HepG2 (cell line): ENCODE measurements around the gene CPT1C. TPM values are rescaled to one million over a fixed set of nuclear protein-coding genes. Genes with fewer than 3 reads are reported as not detected.

Experiments
- CBX2 ChIP-seq, 2 experiments: fragments of 200-600 bp in 1 of 2; sonication (generic); formaldehyde crosslinking in 1 of 2; IDR thresholded peaks; 2 replicates each; pipeline versions ENCODE4 v1.7.0 to v1.8.1; 2018 to 2022; ENCODE audit warnings: low read depth in 2 of 2, low read length in 1 of 2, mild to moderate bottlenecking in 1 of 2, missing genetic modification reagents in 1 of 2
- FOXP1 ChIP-seq, 2 experiments: fragments of 450-650 bp in 1 of 2; IDR thresholded peaks; 2 replicates each; pipeline ENCODE4 v1.6.1; 2017 to 2018; ENCODE audit warnings: antibody characterized with exemption in 1 of 2
- HNRNPLL ChIP-seq: fragments of 200-400 bp; formaldehyde crosslinking; IDR thresholded peaks from 2 replicates; pipeline ENCODE4 v1.6.1; 2017; ENCODE audit warnings: mild to moderate bottlenecking, low read depth, low read length; ENCODE audit not compliant: poor library complexity, severe bottlenecking
- HOXA5 ChIP-seq: sonication (generic); formaldehyde crosslinking; IDR thresholded peaks from 2 replicates; pipeline ENCODE4 v1.4.0; 2020; ENCODE audit warnings: missing genetic modification reagents
- ZFAT ChIP-seq: sonication (generic); formaldehyde crosslinking; conservative IDR thresholded peaks from 2 replicates; pipeline ENCODE4 v1.8.1; 2023; ENCODE audit warnings: missing genetic modification reagents, inconsistent platforms
- ZHX2 ChIP-seq, 2 experiments: sonication (generic) in 1 of 2; formaldehyde crosslinking in 1 of 2; IDR thresholded peaks; 2 replicates each; pipeline versions ENCODE4 v1.6.1 to v1.9.0; 2014 to 2022; ENCODE audit warnings: antibody characterized with exemption in 1 of 2, borderline replicate concordance in 1 of 2, inconsistent platforms in 1 of 2, low read depth in 1 of 2, missing genetic modification reagents in 1 of 2
- ZNF562 ChIP-seq: sonication (generic); formaldehyde crosslinking; IDR thresholded peaks from 2 replicates; pipeline ENCODE4 v1.8.0; 2022; ENCODE audit warnings: missing genetic modification reagents, borderline replicate concordance
- ZNF703 ChIP-seq: sonication (generic); formaldehyde crosslinking; IDR thresholded peaks from 2 replicates; pipeline ENCODE4 v1.5.1; 2020; ENCODE audit warnings: missing genetic modification reagents, mild to moderate bottlenecking, moderate library complexity, borderline replicate concordance
- ZNF891 ChIP-seq: sonication (generic); formaldehyde crosslinking; IDR thresholded peaks from 2 replicates; pipeline ENCODE4 v1.5.0; 2020; ENCODE audit warnings: mild to moderate bottlenecking, missing genetic modification reagents
- polyA plus RNA-seq, 8 experiments: library from polyadenylated mRNA; depleted of rRNA in 3 of 8; stranded (reverse) in 7 of 8; unstranded in 1 of 8; fragments of >200 nt; fragmentation: Illumina TruSeq in 4 of 8; extraction: Trizol in 4 of 8; gene quantifications; 2 replicates each; pipeline versions ENCODE4 v1.2.1 to v1.2.3, GENCODE V29; 2011 to 2016; ENCODE audit warnings: low read depth in 4 of 8, missing spikeins in 1 of 8, mixed read lengths in 1 of 8; ENCODE audit not compliant: insufficient read depth in 1 of 8
- total RNA-seq, 5 experiments: library from RNA; depleted of rRNA; stranded (reverse); fragments of >200 nt; fragmentation: Illumina TruSeq; extraction: Trizol; gene quantifications; 2 replicates each; pipeline ENCODE4 v1.2.3, GENCODE V29; 2016; ENCODE audit warnings: low read depth in 1 of 5
- TF ChIP-seq, protein P1 (sequence below): conservative IDR thresholded peaks from 2 replicates; pipeline ENCODE4 v1.6.1; 2018; ENCODE audit warnings: missing genetic modification reagents
- TF ChIP-seq, protein P2 (sequence below): IDR thresholded peaks from 2 replicates; pipeline ENCODE4 v1.4.0; 2020; ENCODE audit warnings: mild to moderate bottlenecking, missing genetic modification reagents
- TF ChIP-seq, protein P3 (sequence below): sonication (generic); formaldehyde crosslinking; IDR thresholded peaks from 2 replicates; pipeline ENCODE4 v1.8.1; 2022; ENCODE audit warnings: mild to moderate bottlenecking, missing genetic modification reagents

The CPT1C gene
- total and polyA plus RNA-seq, 2 of the 13 experiments (the other 11 are each of a cell fraction or from before 2014, with no cell fraction given): 0.18 TPM; not detected in 1

GRCh38 chr19:49677231-49677900, 13.6 kb upstream of the CPT1C start, which contains the start of gene PRMT1 (continued):
- no peak for TF ChIP-seq ZNF703 (CRISPR knock-in tag)
- TF ChIP-seq ZHX2 (IDR thresholded peaks at IDR 0.05; ENCODE audit: low read depth): no peak
- TF ChIP-seq ZHX2 (CRISPR knock-in tag; IDR thresholded peaks at IDR 0.05; ENCODE audit: borderline replicate concordance): no peak
- TF ChIP-seq HOXA5 (CRISPR knock-in tag): peak; percentile 82; the same call in 1 of the 2 replicates
- TF ChIP-seq ZNF891 (CRISPR knock-in tag): peak; percentile 23; the same call in 1 of the 2 replicates
- TF ChIP-seq ZFAT (CRISPR knock-in tag): no peak
- no peak for TF ChIP-seq HNRNPLL
- TF ChIP-seq, protein P1, sequence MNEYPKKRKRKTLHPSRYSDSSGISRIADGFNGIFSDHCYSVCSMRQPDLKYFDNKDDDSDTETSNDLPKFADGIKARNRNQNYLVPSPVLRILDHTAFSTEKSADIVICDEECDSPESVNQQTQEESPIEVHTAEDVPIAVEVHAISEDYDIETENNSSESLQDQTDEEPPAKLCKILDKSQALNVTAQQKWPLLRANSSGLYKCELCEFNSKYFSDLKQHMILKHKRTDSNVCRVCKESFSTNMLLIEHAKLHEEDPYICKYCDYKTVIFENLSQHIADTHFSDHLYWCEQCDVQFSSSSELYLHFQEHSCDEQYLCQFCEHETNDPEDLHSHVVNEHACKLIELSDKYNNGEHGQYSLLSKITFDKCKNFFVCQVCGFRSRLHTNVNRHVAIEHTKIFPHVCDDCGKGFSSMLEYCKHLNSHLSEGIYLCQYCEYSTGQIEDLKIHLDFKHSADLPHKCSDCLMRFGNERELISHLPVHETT (CRISPR knock-in tag): peak; percentile 59; the same call in 1 of the 2 replicates
- TF ChIP-seq, protein P2, sequence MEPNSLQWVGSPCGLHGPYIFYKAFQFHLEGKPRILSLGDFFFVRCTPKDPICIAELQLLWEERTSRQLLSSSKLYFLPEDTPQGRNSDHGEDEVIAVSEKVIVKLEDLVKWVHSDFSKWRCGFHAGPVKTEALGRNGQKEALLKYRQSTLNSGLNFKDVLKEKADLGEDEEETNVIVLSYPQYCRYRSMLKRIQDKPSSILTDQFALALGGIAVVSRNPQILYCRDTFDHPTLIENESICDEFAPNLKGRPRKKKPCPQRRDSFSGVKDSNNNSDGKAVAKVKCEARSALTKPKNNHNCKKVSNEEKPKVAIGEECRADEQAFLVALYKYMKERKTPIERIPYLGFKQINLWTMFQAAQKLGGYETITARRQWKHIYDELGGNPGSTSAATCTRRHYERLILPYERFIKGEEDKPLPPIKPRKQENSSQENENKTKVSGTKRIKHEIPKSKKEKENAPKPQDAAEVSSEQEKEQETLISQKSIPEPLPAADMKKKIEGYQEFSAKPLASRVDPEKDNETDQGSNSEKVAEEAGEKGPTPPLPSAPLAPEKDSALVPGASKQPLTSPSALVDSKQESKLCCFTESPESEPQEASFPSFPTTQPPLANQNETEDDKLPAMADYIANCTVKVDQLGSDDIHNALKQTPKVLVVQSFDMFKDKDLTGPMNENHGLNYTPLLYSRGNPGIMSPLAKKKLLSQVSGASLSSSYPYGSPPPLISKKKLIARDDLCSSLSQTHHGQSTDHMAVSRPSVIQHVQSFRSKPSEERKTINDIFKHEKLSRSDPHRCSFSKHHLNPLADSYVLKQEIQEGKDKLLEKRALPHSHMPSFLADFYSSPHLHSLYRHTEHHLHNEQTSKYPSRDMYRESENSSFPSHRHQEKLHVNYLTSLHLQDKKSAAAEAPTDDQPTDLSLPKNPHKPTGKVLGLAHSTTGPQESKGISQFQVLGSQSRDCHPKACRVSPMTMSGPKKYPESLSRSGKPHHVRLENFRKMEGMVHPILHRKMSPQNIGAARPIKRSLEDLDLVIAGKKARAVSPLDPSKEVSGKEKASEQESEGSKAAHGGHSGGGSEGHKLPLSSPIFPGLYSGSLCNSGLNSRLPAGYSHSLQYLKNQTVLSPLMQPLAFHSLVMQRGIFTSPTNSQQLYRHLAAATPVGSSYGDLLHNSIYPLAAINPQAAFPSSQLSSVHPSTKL: peak; percentile 50; the same call in 1 of the 2 replicates
- no peak for TF ChIP-seq CBX2 (IDR thresholded peaks at IDR 0.05; ENCODE audit: low read depth, low read length)
- TF ChIP-seq CBX2 (CRISPR knock-in tag; IDR thresholded peaks at IDR 0.05; ENCODE audit: low read depth): no peak
- TF ChIP-seq, protein P3, sequence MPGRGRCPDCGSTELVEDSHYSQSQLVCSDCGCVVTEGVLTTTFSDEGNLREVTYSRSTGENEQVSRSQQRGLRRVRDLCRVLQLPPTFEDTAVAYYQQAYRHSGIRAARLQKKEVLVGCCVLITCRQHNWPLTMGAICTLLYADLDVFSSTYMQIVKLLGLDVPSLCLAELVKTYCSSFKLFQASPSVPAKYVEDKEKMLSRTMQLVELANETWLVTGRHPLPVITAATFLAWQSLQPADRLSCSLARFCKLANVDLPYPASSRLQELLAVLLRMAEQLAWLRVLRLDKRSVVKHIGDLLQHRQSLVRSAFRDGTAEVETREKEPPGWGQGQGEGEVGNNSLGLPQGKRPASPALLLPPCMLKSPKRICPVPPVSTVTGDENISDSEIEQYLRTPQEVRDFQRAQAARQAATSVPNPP (CRISPR knock-in tag): 0 out of 2 replicates have a peak, but pooled peaks have one; percentile 27
- TF ChIP-seq ZNF562 (CRISPR knock-in tag): no peak
- no peak for TF ChIP-seq FOXP1 (IDR thresholded peaks at IDR 0.05)
- TF ChIP-seq FOXP1 (CRISPR knock-in tag; IDR thresholded peaks at IDR 0.05): no peak
